ENCODE measurements around the gene ARMC9. TPM values are rescaled to one million over a fixed set of nuclear protein-coding genes. Genes with fewer than 3 reads are reported as not detected.
A peak's percentile ranks its signal among the peaks of the same experiment; 100 is the strongest.

ARMC9 gene
- total and polyA plus RNA-seq, 2 of the 13 experiments (the other 11 are each of a cell fraction or from before 2014, with no cell fraction given) = 9.1 to 12.8 TPM

DNA sequence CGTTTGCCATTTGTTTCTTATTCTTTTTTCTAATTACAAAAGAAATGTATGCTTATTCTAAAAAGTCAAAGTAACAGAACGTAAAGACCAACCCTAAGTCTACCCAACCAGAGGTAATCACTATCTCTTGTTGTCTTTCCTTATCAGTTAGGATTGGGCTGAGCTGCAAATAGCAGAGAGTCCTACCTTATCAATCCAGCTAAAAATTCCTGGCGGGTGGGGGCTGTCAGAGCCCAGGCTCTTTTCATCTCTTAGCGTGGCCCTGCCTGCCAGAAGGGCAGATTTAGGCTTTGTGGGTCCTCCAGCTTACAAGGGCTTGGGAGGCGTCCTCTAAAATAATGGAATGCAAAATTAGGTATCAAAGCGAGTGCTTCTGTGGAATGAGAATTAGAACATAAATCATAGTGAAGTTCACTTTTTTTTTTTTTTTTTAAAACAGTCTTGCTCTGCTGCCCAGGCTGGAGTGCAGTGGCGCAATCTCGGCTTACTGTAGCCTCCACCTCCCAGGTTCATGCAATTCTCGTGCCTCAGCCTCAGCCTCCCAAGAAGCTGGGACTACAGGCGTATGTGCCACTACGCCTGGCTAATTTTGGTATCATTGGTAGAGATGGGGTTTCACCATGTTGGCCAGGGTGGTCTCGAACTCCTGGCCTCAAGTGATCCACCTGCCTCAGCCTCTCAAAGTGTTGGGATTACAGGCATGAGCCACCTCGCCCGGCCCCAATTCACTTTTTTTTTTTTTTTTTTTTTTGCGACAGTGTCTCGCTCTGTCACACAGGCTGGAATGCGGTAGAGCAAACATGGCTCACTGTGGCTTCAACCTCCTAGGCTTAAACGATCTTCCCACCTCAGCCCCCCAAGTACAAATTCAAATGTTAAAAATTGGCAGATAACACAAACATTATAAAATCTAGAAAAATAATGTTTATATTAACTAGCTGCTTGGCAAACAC lies 139.7 kb downstream of the ARMC9 start:
- CTCF ChIA-PET (ENCODE audit: low intra/inter-chr PET ratio, low total read pairs) = no interaction called here
- H3K4me1 ChIP-seq (ENCODE audit: insufficient read depth, low read length) = peaks cover 10% of the 10 kb centered on the region
- 70% methylated on average over 18 of the region's 18 CpGs for WGBS (ENCODE audit: low lambda C conversion rate)
- H2AFZ ChIP-seq (ENCODE audit: low read length) = no peak overlapping the region
- DNase-seq (ENCODE audit: low spot score) = peak; percentile 53
- no peak overlapping the region for H3K9ac ChIP-seq (ENCODE audit: insufficient read depth, low read depth, low read length)
- peak; percentile 21 for FAIRE-seq
- H4K20me1 ChIP-seq (ENCODE audit: insufficient read depth, low read length) = no peaks in the 10 kb centered on the region
- POLR2A ChIA-PET = no interaction called here
- in situ Hi-C loops (cut with HindIII; ENCODE audit: extremely low pct_ligation_motif_present, low pct_unique_long_range_greater_than_20kb) (no loop called here), intact Hi-C loops (cut with micrococcal nuclease; ENCODE audit: unreplicated experiment) (no loop called here)
- H3K36me3 ChIP-seq (replicated peaks in 1 of 2; ENCODE audit: control insufficient read depth in 1 of 2, insufficient read depth in 2 of 2, low read length in 2 of 2) = no peaks in the 10 kb centered on the region
- no peaks in the 10 kb centered on the region for H3K79me2 ChIP-seq (ENCODE audit: insufficient read depth, low read length)
- ATAC-seq = peak; percentile 71
- no peak overlapping the region for H3K4me3 ChIP-seq (replicated peaks in 1 of 3; ENCODE audit: insufficient read depth in 1 of 3, low read depth in 2 of 3, low read length in 3 of 3)
- no peak overlapping the region for H3K4me2 ChIP-seq (ENCODE audit: low read depth, low read length)
- H3K9me3 ChIP-seq (ENCODE audit: low read length) = no peaks in the 10 kb centered on the region
- no TSS peak for BruUV-seq (replicated peaks)
- H3K27me3 ChIP-seq (ENCODE audit: control insufficient read depth in 1 of 2, insufficient read depth in 2 of 2, low read length in 2 of 2) = no peaks in the 10 kb centered on the region
- H3K27ac ChIP-seq (ENCODE audit: extremely low read length, insufficient read depth, low read length) = no peak overlapping the region
- TF ChIP-seq, protein P1, sequence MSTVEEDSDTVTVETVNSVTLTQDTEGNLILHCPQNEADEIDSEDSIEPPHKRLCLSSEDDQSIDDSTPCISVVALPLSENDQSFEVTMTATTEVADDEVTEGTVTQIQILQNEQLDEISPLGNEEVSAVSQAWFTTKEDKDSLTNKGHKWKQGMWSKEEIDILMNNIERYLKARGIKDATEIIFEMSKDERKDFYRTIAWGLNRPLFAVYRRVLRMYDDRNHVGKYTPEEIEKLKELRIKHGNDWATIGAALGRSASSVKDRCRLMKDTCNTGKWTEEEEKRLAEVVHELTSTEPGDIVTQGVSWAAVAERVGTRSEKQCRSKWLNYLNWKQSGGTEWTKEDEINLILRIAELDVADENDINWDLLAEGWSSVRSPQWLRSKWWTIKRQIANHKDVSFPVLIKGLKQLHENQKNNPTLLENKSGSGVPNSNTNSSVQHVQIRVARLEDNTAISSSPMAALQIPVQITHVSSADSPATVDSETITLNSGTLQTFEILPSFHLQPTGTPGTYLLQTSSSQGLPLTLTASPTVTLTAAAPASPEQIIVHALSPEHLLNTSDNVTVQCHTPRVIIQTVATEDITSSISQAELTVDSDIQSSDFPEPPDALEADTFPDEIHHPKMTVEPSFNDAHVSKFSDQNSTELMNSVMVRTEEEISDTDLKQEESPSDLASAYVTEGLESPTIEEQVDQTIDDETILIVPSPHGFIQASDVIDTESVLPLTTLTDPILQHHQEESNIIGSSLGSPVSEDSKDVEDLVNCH (CRISPR knock-in tag; IDR thresholded peaks at IDR 0.05) = no peak
- TF ChIP-seq RFX5 (IDR thresholded peaks at IDR 0.05; ENCODE audit: low read depth, low read length) (no peak), ZMAT3 (CRISPR knock-in tag; conservative IDR thresholded peaks at IDR 0.05) (no peak), ZMYM3 (CRISPR knock-in tag; IDR thresholded peaks at IDR 0.05) (no peak), TEAD3 (CRISPR knock-in tag; optimal IDR thresholded peaks at IDR 0.05; ENCODE audit: borderline replicate concordance) (peak; percentile 77), PHF21A (CRISPR knock-in tag; IDR thresholded peaks at IDR 0.05) (peak; percentile 21; the same call in 1 of the 2 replicates), SRF (IDR thresholded peaks at IDR 0.05; ENCODE audit: low read depth, low read length) (no peak), RFXAP (CRISPR knock-in tag; IDR thresholded peaks at IDR 0.05; ENCODE audit: borderline replicate concordance) (no peak), MXD4 (CRISPR knock-in tag; IDR thresholded peaks at IDR 0.05) (no peak), FOXA1 (IDR thresholded peaks at IDR 0.05) (no peak), FOXA1 (CRISPR knock-in tag; IDR thresholded peaks at IDR 0.05) (0 out of 2 replicates have a peak, but pooled peaks have one; percentile 10), ZMYM2 (CRISPR knock-in tag; IDR thresholded peaks at IDR 0.05) (0 out of 2 replicates have a peak, but pooled peaks have one; percentile 20), CHCHD3 (CRISPR knock-in tag; IDR thresholded peaks at IDR 0.05) (no peak), ZNF121 (CRISPR knock-in tag; IDR thresholded peaks at IDR 0.05) (peak; percentile 80), LBX2 (CRISPR knock-in tag; IDR thresholded peaks at IDR 0.05; ENCODE audit: borderline replicate concordance) (no peak)
- TF ChIP-seq, protein P2, sequence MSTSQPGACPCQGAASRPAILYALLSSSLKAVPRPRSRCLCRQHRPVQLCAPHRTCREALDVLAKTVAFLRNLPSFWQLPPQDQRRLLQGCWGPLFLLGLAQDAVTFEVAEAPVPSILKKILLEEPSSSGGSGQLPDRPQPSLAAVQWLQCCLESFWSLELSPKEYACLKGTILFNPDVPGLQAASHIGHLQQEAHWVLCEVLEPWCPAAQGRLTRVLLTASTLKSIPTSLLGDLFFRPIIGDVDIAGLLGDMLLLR (CRISPR knock-in tag; IDR thresholded peaks at IDR 0.05) = no peak
- TF ChIP-seq, protein P3, sequence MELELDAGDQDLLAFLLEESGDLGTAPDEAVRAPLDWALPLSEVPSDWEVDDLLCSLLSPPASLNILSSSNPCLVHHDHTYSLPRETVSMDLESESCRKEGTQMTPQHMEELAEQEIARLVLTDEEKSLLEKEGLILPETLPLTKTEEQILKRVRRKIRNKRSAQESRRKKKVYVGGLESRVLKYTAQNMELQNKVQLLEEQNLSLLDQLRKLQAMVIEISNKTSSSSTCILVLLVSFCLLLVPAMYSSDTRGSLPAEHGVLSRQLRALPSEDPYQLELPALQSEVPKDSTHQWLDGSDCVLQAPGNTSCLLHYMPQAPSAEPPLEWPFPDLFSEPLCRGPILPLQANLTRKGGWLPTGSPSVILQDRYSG (CRISPR knock-in tag; IDR thresholded peaks at IDR 0.05) = no peak
- TF ChIP-seq, protein P4, sequence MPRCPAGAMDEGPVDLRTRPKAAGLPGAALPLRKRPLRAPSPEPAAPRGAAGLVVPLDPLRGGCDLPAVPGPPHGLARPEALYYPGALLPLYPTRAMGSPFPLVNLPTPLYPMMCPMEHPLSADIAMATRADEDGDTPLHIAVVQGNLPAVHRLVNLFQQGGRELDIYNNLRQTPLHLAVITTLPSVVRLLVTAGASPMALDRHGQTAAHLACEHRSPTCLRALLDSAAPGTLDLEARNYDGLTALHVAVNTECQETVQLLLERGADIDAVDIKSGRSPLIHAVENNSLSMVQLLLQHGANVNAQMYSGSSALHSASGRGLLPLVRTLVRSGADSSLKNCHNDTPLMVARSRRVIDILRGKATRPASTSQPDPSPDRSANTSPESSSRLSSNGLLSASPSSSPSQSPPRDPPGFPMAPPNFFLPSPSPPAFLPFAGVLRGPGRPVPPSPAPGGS (CRISPR knock-in tag; IDR thresholded peaks at IDR 0.05) = 0 out of 2 replicates have a peak, but pooled peaks have one; percentile 29

Measured in HepG2 (cell line).